Esophagus muscularis mucosa (tissue), 4 donors: ENCODE measurements around the gene SET. TPM values are rescaled to one million over a fixed set of nuclear protein-coding genes. Genes with fewer than 3 reads are reported as not detected.
A peak's percentile ranks its signal among the peaks of the same experiment; 100 is the strongest.

ENCODE experiments used
- DNase-seq: peaks from one replicate; pipeline ENCODE4 v3.0.0-alpha.2; 2017; ENCODE audit errors: extremely low spot score
- H3K27ac ChIP-seq, 4 donors: fragments of 200-600 bp; sonication (generic); replicated peaks in 1 of 4; 1 replicate in 3 of 4; 2 replicates in 1 of 4; pipeline ENCODE4 v1.5.1; 2016 to 2019; ENCODE audit warnings: mild to moderate bottlenecking in 1 of 4
- H3K27me3 ChIP-seq, 4 donors: fragments of 200-600 bp; sonication (generic); one replicate each; pipeline versions ENCODE4 v1.5.1 to v1.6.0; 2016 to 2019
- H3K36me3 ChIP-seq, 4 donors: fragments of 200-600 bp; sonication (generic); one replicate each; pipeline ENCODE4 v1.5.1; 2016 to 2019
- H3K4me1 ChIP-seq, 4 donors: fragments of 200-600 bp; sonication (generic); one replicate each; pipeline ENCODE4 v1.5.1; 2016 to 2019
- H3K4me3 ChIP-seq, 4 donors: fragments of 200-600 bp; sonication (generic); 1 replicate in 2 of 4; 2 replicates in 2 of 4; pipeline ENCODE4 v1.5.1; 2016 to 2019; ENCODE audit warnings: mild to moderate bottlenecking in 4 of 4, moderate library complexity in 1 of 4
- H3K9me3 ChIP-seq, 4 donors: fragments of 200-600 bp; sonication (generic); 1 replicate in 3 of 4; 2 replicates in 1 of 4; pipeline ENCODE4 v1.5.1; 2016 to 2019
- EP300 ChIP-seq: sonication (generic); formaldehyde crosslinking; IDR thresholded peaks from one replicate; pipeline ENCODE4 v1.6.1; 2017; ENCODE audit warnings: antibody characterized with exemption
- POLR2A ChIP-seq: fragments of 450-650 bp; IDR thresholded peaks from one replicate; pipeline ENCODE4 v1.6.1; 2017; ENCODE audit warnings: antibody characterized with exemption, moderate library complexity, mild to moderate bottlenecking, low read depth
- POLR2AphosphoS5 ChIP-seq, 2 donors: sonication (generic); formaldehyde crosslinking; IDR thresholded peaks; one replicate each; pipeline ENCODE4 v1.6.1; 2017; ENCODE audit warnings: antibody characterized with exemption in 2 of 2
- WGBS: methylation state at CpG from one replicate; pipeline ENCODE4 v1.1.5; 2018; 5-methylcytosine and 5-hydroxymethylcytosine counted together
- intact Hi-C: fragments of 100-400 bp; cut with DNase I; formaldehyde crosslinking; loops from one replicate; pipeline ENCODE4 v1.15.1; 2023
- total RNA-seq, 4 donors: library from RNA; depleted of rRNA; stranded (reverse); fragments of >200 nt; gene quantifications; one replicate each; pipeline versions ENCODE4 v1.1.0 to v1.2.1, GENCODE V29; 2016
- TF ChIP-seq, protein P1 (sequence below), 3 experiments: fragments of 200-600 bp in 2 of 3; fragments of 450-650 bp in 1 of 3; sonication (generic) in 2 of 3; IDR thresholded peaks; one replicate each; pipeline ENCODE4 v1.5.1; 2017 to 2019; ENCODE audit warnings: antibody characterized with exemption in 3 of 3, mild to moderate bottlenecking in 2 of 3, moderate library complexity in 1 of 3

The SET gene
- total RNA-seq, 4 donors from 2014 or later = 170 to 239 (median 205) TPM

- Histone ChIP-seq H3K36me3 (peaks cover 0 to 5% (median 2%) of the 10 kb centered on the region in 4 donors), H3K27me3 (no peaks in the 10 kb centered on the region), H3K4me3 (no peak overlapping the region), H3K4me1 (peaks cover 6 to 27% (median 23%) of the 10 kb centered on the region in 4 donors), H3K27ac (no peak overlapping the region), H3K9me3 (no peaks in the 10 kb centered on the region)
- no peak for TF ChIP-seq EP300
- TF ChIP-seq POLR2AphosphoS5 (IDR thresholded peaks at IDR 0.05) = no peak
- intact Hi-C loops = loop anchor here (5.0 kb wide), 1 partner anchor 54 kb away; no protein-coding TSS in a partner anchor
- WGBS = 64% methylated on average over 10 of the region's 10 CpGs
- no peak for DNase-seq
Observed at GRCh38 chr9:128701227-128701854, 12.3 kb downstream of the SET start.

DNA sequence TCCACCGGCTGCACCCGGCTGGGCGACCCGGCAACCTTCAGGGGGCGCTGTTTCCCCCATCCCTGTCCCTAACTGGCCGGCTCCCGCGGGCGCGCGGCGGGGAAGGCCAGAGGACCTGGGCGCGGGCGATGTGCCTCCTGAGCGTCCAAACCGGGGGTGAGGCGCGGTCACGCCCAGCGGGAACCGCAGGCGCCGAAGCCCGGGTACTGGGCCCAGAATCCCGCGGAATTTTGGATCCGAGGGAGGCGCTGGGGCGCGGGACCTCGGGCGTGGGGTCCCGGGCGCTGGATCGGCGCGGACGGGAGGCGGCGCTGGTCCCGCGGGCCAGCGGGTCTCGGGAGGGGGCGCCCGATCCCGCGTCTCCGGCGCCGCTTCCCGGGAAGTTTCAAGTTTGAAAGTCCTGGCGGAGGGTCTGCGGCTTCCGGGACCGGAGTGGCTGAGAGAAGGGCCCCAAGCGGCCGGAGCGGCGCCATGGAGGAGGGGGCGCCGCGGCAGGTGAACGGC, 13.5 kb downstream of the SET start, which contains the start of gene PKN3:
PKN3 (plus strand) TSS at position 59 of the 504 bp plus-strand sequence; CDS start at position 472, 413 bp downstream.
- intact Hi-C loops = loop anchor here (2.0 to 5.0 kb wide), 2 partner anchors 55 to 84 kb away; partner anchors contain the start of gene TBC1D13
- DNase-seq = no peak
- no peaks in the 10 kb centered on the region for H3K9me3 ChIP-seq
- peaks cover 6 to 27% (median 23%) of the 10 kb centered on the region in 4 donors for H3K4me1 ChIP-seq
- peak within 1 kb of the TSS; percentile 74 to 85 (median 80) for H3K27ac ChIP-seq
- H3K27me3 ChIP-seq = no peaks in the 10 kb centered on the region
- H3K36me3 ChIP-seq = peaks cover 0 to 13% (median 0%) of the 10 kb centered on the region in 4 donors
- TF ChIP-seq, protein P1, sequence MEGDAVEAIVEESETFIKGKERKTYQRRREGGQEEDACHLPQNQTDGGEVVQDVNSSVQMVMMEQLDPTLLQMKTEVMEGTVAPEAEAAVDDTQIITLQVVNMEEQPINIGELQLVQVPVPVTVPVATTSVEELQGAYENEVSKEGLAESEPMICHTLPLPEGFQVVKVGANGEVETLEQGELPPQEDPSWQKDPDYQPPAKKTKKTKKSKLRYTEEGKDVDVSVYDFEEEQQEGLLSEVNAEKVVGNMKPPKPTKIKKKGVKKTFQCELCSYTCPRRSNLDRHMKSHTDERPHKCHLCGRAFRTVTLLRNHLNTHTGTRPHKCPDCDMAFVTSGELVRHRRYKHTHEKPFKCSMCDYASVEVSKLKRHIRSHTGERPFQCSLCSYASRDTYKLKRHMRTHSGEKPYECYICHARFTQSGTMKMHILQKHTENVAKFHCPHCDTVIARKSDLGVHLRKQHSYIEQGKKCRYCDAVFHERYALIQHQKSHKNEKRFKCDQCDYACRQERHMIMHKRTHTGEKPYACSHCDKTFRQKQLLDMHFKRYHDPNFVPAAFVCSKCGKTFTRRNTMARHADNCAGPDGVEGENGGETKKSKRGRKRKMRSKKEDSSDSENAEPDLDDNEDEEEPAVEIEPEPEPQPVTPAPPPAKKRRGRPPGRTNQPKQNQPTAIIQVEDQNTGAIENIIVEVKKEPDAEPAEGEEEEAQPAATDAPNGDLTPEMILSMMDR (IDR thresholded peaks at IDR 0.05) = peak; percentile 86 to 92 (median 89)
- peak; percentile 47 to 63 for TF ChIP-seq POLR2AphosphoS5 (IDR thresholded peaks at IDR 0.05)
- TF ChIP-seq POLR2A = no peak
- peak within 1 kb of the TSS; percentile 69 to 81 (median 77) for H3K4me3 ChIP-seq
- 0% methylated on average over 5 of the region's 65 CpGs for WGBS

- Histone ChIP-seq H3K27me3 (no peaks in the 10 kb centered on the region), H3K4me1 (peaks cover 6 to 27% (median 21%) of the 10 kb centered on the region in 4 donors), H3K36me3 (peaks cover 0 to 18% (median 0%) of the 10 kb centered on the region in 4 donors), H3K9me3 (no peaks in the 10 kb centered on the region), H3K27ac (peak overlapping the region; percentile 74 to 85 (median 80)), H3K4me3 (peak overlapping the region; percentile 69 to 81 (median 77))
- TF ChIP-seq, protein P1 (IDR thresholded peaks at IDR 0.05) = no peak
- no peak for TF ChIP-seq EP300
- no peak for TF ChIP-seq POLR2AphosphoS5 (IDR thresholded peaks at IDR 0.05)
- no peak for TF ChIP-seq POLR2A
- intact Hi-C loops = loop anchor here (2.0 to 5.0 kb wide), 2 partner anchors 56 to 84 kb away; partner anchors contain the start of gene TBC1D13
- 17% methylated on average over 16 of the region's 55 CpGs for WGBS
- no peak for DNase-seq
Observed at GRCh38 chr9:128702949-128703615, 14.1 kb downstream of the SET start.

DNA sequence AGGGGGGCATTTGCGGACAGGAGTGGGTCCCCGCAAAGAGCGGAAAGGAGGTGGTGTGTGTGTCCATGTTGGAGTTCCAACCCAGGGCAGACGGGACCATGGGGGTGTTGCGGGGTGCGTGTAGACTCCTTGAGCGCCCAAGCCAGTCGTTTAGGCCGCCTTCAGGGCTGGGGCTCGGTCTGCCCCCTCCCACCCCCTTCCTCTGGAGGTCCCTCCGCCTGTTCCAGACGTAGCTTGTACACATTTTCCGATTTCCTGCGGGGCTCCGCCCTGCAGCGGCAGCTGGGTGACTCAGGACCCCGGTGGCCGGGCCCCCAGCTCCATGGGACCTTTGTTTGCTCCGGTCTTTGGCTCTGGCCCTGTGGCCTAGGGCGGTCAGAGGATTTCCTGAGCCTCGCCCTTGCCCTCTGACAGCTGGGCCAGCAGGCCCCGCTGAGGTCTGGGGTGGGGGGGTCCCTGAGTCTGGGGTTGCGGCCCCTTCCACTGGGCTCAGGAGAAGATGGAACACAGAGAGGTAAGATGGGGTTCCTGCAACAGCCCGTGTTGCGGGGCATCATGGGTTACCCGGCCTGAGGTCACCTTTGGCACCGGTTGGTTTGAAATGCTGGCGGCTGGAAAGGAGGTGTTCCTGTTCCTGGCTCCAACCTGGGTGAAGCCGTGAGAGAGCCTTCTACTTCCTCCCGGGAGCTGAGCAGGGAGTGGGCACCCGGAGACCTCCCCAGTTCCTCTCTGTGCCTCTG, 14.8 kb downstream of the SET start:
- Histone ChIP-seq H3K9me3 (no peaks in the 10 kb centered on the region), H3K4me1 (peaks cover 6 to 27% (median 21%) of the 10 kb centered on the region in 4 donors), H3K4me3 (peak overlapping the region; percentile 69 to 81 (median 77)), H3K27me3 (no peaks in the 10 kb centered on the region), H3K27ac (peak overlapping the region; percentile 74 to 85 (median 80)), H3K36me3 (peaks cover 0 to 23% (median 0%) of the 10 kb centered on the region in 4 donors)
- intact Hi-C loops = loop anchor here (2.0 to 5.0 kb wide), 2 partner anchors 56 to 83 kb away; partner anchors contain the start of gene TBC1D13
- DNase-seq = no peak
- WGBS = 68% methylated on average over 25 of the region's 31 CpGs
- TF ChIP-seq EP300 (no peak), POLR2A (no peak), POLR2AphosphoS5 (IDR thresholded peaks at IDR 0.05) (peak in 1 of 2 donors; percentile 56)
- TF ChIP-seq, protein P1 (IDR thresholded peaks at IDR 0.05) = no peak
